RWPE2 (cell line): Measurements from ENCODE around the gene KCNAB2.
A peak's percentile ranks its signal among the peaks of the same experiment; 100 is the strongest.

ENCODE experiments used
- ATAC-seq: fragments of 200-7000 bp; cut with Tn5 transposase; 3 replicates; pipeline ENCODE4 v1.9.1; 2021; ENCODE audit warnings: low read depth
- DNase-seq: peaks from one replicate; pipeline ENCODE4 v3.0.0-alpha.2; 2020; ENCODE audit warnings: low spot score
- H3K27ac ChIP-seq: fragments of 450-650 bp; 2 replicates; pipeline ENCODE4 v1.5.1; 2017; ENCODE audit warnings: mild to moderate bottlenecking; ENCODE audit not compliant: poor library complexity, severe bottlenecking
- H3K27me3 ChIP-seq: fragments of 250-450 bp; sonication (Bioruptor Pico); 2 replicates; pipeline ENCODE4 v1.5.1; 2021; ENCODE audit warnings: mild to moderate bottlenecking, moderate library complexity; ENCODE audit not compliant: insufficient read depth, poor library complexity, severe bottlenecking
- H3K36me3 ChIP-seq: fragments of 250-450 bp; sonication (Bioruptor Pico); 2 replicates; pipeline ENCODE4 v1.5.1; 2020; ENCODE audit warnings: low read depth, mild to moderate bottlenecking, moderate library complexity
- H3K4me1 ChIP-seq: fragments of 250-450 bp; sonication (Bioruptor Pico); 2 replicates; pipeline ENCODE4 v1.5.1; 2021; ENCODE audit warnings: mild to moderate bottlenecking, moderate library complexity; ENCODE audit not compliant: insufficient read depth, poor library complexity, severe bottlenecking
- H3K4me3 ChIP-seq: fragments of 250-450 bp; sonication (Bioruptor Pico); 2 replicates; pipeline ENCODE4 v1.5.1; 2021; ENCODE audit warnings: mild to moderate bottlenecking, moderate library complexity; ENCODE audit not compliant: severe bottlenecking
- H3K9me3 ChIP-seq: fragments of 250-450 bp; sonication (Bioruptor Pico); 2 replicates; pipeline ENCODE4 v1.5.1; 2021; ENCODE audit warnings: mild to moderate bottlenecking, moderate library complexity; ENCODE audit not compliant: severe bottlenecking
- TF ChIP-seq, protein P1 (sequence below): fragments of 450-650 bp; IDR thresholded peaks from one replicate; pipeline ENCODE4 v1.5.1; 2017; ENCODE audit warnings: mild to moderate bottlenecking, moderate library complexity; ENCODE audit not compliant: poor library complexity, severe bottlenecking

KCNAB2 gene

DNA sequence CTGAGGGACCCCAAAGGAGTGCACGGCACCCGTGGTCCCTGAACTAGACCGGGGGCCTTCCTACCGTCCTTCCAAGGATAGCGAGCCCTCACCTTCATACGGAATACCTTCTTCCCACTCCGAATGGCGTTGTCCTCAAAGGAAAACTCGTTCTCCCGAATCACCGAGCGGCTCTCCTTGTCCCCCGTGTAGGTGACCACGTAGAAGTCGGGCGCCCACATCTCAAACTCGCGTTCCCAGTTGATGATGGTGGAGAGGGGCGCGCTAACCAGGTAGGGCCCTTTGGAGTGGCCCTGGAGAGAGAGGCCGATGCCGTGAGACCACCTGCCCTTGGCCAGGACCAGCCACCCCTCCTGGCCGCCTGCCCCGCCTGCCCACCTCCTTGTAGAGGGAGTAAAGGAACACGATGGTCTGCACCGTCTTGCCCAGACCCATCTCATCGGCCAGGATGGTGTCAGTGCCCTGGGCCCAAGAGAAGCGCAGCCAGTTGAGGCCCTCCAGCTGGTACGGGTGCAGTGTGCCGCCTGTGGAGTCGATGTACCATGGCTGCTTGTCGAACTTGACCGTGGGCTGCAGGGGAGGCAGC is 96.4 kb downstream of the KCNAB2 start:
- Histone ChIP-seq H3K27ac (no peak overlapping the region), H3K27me3 (no peaks in the 10 kb centered on the region), H3K36me3 (no peaks in the 10 kb centered on the region), H3K4me3 (no peak overlapping the region), H3K9me3 (no peaks in the 10 kb centered on the region), H3K4me1 (no peaks in the 10 kb centered on the region)
- no peak for DNase-seq
- TF ChIP-seq, protein P1, sequence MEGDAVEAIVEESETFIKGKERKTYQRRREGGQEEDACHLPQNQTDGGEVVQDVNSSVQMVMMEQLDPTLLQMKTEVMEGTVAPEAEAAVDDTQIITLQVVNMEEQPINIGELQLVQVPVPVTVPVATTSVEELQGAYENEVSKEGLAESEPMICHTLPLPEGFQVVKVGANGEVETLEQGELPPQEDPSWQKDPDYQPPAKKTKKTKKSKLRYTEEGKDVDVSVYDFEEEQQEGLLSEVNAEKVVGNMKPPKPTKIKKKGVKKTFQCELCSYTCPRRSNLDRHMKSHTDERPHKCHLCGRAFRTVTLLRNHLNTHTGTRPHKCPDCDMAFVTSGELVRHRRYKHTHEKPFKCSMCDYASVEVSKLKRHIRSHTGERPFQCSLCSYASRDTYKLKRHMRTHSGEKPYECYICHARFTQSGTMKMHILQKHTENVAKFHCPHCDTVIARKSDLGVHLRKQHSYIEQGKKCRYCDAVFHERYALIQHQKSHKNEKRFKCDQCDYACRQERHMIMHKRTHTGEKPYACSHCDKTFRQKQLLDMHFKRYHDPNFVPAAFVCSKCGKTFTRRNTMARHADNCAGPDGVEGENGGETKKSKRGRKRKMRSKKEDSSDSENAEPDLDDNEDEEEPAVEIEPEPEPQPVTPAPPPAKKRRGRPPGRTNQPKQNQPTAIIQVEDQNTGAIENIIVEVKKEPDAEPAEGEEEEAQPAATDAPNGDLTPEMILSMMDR = no peak
- ATAC-seq = no peak

DNA sequence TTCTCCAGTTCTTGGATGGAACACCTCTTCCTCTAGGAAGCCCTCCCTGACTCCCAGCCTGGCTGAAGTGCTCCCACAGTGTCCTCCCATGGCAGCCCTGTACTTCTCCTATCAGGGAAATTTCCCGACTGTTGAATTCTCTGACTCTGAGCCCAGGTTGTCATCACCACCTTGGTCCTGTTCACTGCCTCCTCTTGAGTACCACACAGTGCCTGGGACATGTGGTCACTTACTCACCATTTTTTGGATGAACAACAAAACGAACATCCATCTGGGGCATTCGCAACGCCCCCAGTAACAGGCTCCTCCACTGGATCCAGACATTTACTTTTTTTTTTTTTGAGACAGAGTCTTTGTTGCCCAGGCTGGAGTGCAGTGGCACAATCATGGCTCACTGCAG is 97.0 kb downstream of the KCNAB2 start:
- H3K9me3 ChIP-seq = no peaks in the 10 kb centered on the region
- no peaks in the 10 kb centered on the region for H3K4me1 ChIP-seq
- DNase-seq = no peak
- TF ChIP-seq, protein P1 = no peak
- H3K36me3 ChIP-seq = no peaks in the 10 kb centered on the region
- no peak overlapping the region for H3K4me3 ChIP-seq
- ATAC-seq = no peak
- no peaks in the 10 kb centered on the region for H3K27me3 ChIP-seq
- H3K27ac ChIP-seq = no peak overlapping the region

DNA sequence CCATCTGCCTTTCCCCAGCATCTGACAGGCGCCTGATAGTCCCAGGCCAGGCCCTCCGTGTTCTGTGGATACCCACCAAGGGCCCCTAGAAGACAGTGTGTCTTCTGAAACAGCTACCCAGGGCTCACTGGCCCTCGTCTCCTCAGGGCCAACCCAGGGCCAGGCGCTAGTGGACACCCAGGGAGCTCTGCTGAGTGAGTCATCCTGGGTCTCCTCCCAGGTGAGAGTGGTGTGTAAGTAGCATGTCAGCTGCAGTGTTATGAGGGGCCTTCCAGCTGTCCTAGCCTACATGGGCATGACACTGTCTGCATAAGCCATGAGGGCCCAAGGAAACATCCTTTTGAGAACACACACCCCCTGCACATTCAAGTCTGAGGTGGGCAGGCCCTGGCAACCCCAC is 97.7 kb downstream of the KCNAB2 start:
- ATAC-seq = peak; percentile 34; the same call in 2 of the 3 replicates
- H3K27me3 ChIP-seq = no peaks in the 10 kb centered on the region
- TF ChIP-seq, protein P1 = no peak
- H3K36me3 ChIP-seq = no peaks in the 10 kb centered on the region
- H3K4me1 ChIP-seq = no peaks in the 10 kb centered on the region
- no peak overlapping the region for H3K4me3 ChIP-seq
- H3K9me3 ChIP-seq = no peaks in the 10 kb centered on the region
- no peak overlapping the region for H3K27ac ChIP-seq
- DNase-seq = no peak

DNA sequence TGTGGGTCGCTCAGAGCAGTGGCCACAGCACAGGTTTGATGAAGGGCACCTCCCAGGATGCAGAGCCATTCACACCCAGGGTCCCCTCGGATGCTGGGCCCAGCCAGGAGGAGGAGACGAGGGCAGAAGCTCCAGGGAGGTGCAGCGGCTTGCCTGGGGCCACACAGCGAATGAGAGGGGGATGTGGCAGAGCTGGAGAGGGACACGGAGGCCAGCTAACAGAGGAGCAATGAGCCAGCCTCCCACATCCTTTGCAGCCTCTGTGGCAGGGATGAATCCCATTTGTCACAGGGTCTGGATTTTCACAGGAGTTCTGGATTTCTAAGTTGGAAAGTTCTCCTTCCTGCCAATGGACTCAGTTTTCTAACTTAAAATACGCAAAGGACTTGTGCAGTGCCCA is 98.5 kb downstream of the KCNAB2 start:
- Histone ChIP-seq H3K27ac (no peak overlapping the region), H3K9me3 (no peaks in the 10 kb centered on the region), H3K4me1 (no peaks in the 10 kb centered on the region), H3K27me3 (no peaks in the 10 kb centered on the region), H3K36me3 (no peaks in the 10 kb centered on the region), H3K4me3 (no peak overlapping the region)
- ATAC-seq = no peak
- TF ChIP-seq, protein P1 = no peak
- DNase-seq = no peak

DNA sequence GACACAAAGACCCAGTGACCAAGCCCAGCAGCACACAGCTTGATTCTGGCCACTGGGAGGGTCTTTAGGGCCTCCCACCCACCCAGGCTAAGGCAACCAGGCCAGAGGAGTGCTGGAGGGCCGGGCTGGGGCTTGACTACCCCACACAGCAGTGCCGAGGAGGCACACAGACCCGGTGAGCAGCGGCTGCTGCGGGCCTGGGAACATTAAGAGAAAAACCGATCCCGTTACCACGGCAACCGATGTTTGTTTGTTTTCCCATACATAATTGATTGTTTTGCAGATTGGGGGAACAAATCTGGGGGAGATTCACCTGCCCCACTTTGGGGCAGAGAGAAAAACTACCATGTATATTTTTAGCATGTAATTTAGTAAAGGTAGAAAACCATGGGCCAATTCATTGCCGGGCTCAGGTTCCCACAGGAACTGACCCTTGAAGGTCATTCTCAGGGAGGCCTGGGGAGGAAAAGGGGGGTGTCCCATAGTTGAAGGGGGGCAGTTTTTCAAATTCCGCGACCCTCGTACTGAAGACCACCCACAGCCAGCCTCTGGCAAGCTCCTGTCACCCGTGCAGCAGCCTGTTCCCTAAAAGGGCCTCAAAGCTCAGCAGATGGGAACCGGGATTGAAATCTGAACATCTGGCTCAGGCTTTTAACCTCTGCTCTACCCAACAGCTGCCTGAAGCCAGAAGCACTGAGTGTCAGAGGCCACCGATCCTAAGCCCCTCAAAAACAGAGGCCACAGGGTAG is 99.1 kb downstream of the KCNAB2 start:
- Histone ChIP-seq H3K9me3 (no peaks in the 10 kb centered on the region), H3K4me3 (no peak overlapping the region), H3K27me3 (no peaks in the 10 kb centered on the region), H3K27ac (no peak overlapping the region), H3K4me1 (no peaks in the 10 kb centered on the region), H3K36me3 (no peaks in the 10 kb centered on the region)
- DNase-seq (no peak), ATAC-seq (no peak)
- TF ChIP-seq, protein P1 = no peak
